K562 (cell line): ENCODE measurements around the gene SFXN5. TPM values are rescaled to one million over a fixed set of nuclear protein-coding genes. Genes with fewer than 3 reads are reported as not detected.

Experiments
- ATAC-seq: fragments of 200-7000 bp; cut with Tn5 transposase; 3 replicates; pipeline ENCODE4 v1.9.1; 2020; ENCODE audit warnings: moderate library complexity
- BruUV-seq: library from RNA; stranded (reverse); fragments of 400-500 nt; replicated peaks from 2 replicates; lab custom pipeline; 2021; lab: Mats Ljungman, UMichigan
- CTCF ChIA-PET: fragments of 300-600 bp; formaldehyde crosslinking; extraction: SDS; loops from one replicate; lab custom pipeline; 2021; ENCODE audit warnings: low intra/inter-chr PET ratio; lab: Yijun Ruan, JAX
- POLR2A ChIA-PET: fragments of 300-600, 350-650 bp; sonication (Branson Sonifier 250); formaldehyde crosslinking; extraction: SDS; loops from one replicate; lab custom pipeline; 2021; ENCODE audit warnings: antibody characterized with exemption, inconsistent platforms; lab: Yijun Ruan, JAX
- DNase-seq, 4 experiments: peaks; one replicate each; pipeline versions ENCODE4 v3.0.0 to v3.0.0-alpha.2; 2011 to 2018; ENCODE audit warnings: low spot score in 3 of 4, mixed read lengths in 3 of 4; ENCODE audit errors: extremely low read depth in 1 of 4
- FAIRE-seq: peaks from 2 replicates; lab custom pipeline; 2011; peaks lifted over from hg19 to GRCh38; lab: Jason Lieb, UNC
- H2AFZ ChIP-seq: 2 replicates; pipeline ENCODE4 v1.6.0; 2011; ENCODE audit warnings: low read depth, low read length, control low read depth, inconsistent platforms
- H3K27ac ChIP-seq: fragments of 200-600 bp; 3 replicates; pipeline ENCODE4 v1.8.0; 2011; ENCODE audit warnings: low read depth, mild to moderate bottlenecking, control low read depth, inconsistent platforms, low read length, moderate library complexity, mixed read lengths; ENCODE audit errors: extremely low read depth
- H3K27me3 ChIP-seq, 2 experiments: fragments of 300-600 bp in 1 of 2; 2 replicates in 1 of 2; 3 replicates in 1 of 2; pipeline versions ENCODE4 v1.6.0 to v1.8.0; 2011; ENCODE audit warnings: inconsistent platforms in 2 of 2, low read length in 2 of 2, mild to moderate bottlenecking in 1 of 2, mixed read lengths in 1 of 2, moderate library complexity in 1 of 2; ENCODE audit not compliant: control insufficient read depth in 2 of 2, insufficient read depth in 2 of 2
- H3K36me3 ChIP-seq: fragments of 300-600 bp; 3 replicates; pipeline ENCODE4 v1.8.0; 2011; ENCODE audit warnings: mild to moderate bottlenecking, low read length, inconsistent platforms; ENCODE audit not compliant: control insufficient read depth, insufficient read depth
- H3K4me1 ChIP-seq, 2 experiments: fragments of 200-600 bp in 1 of 2; replicated peaks in 1 of 2; 2 replicates in 1 of 2; 3 replicates in 1 of 2; pipeline versions ENCODE4 v1.5.1 to v1.8.0; 2011; ENCODE audit warnings: inconsistent platforms in 2 of 2, low read length in 2 of 2, mild to moderate bottlenecking in 1 of 2, mixed read lengths in 1 of 2, moderate library complexity in 1 of 2; ENCODE audit not compliant: control insufficient read depth in 2 of 2, insufficient read depth in 2 of 2
- H3K4me2 ChIP-seq: 2 replicates; pipeline ENCODE4 v1.6.1; 2011; ENCODE audit warnings: low read length, control low read depth, inconsistent platforms, mixed read lengths; ENCODE audit not compliant: insufficient read depth
- H3K4me3 ChIP-seq: fragments of 200-600 bp; sonication (generic), shearing (Covaris generic); 2 replicates; pipeline ENCODE4 v1.5.1; 2016; ENCODE audit warnings: control low read depth, inconsistent platforms
- H3K79me2 ChIP-seq: fragments of 200-600 bp; 3 replicates; pipeline ENCODE4 v1.8.0; 2011; ENCODE audit warnings: low read length, inconsistent platforms; ENCODE audit not compliant: control insufficient read depth, insufficient read depth
- H3K9ac ChIP-seq, 2 experiments: 2 replicates each; pipeline versions ENCODE4 v1.6.0 to v1.6.1; 2011; ENCODE audit warnings: low read depth in 2 of 2, low read length in 2 of 2, control low read depth in 1 of 2, inconsistent platforms in 1 of 2, mild to moderate bottlenecking in 1 of 2, mixed read lengths in 1 of 2; ENCODE audit not compliant: insufficient read depth in 1 of 2
- H3K9me1 ChIP-seq: one replicate; pipeline ENCODE4 v1.6.0; 2011; ENCODE audit warnings: inconsistent platforms, mild to moderate bottlenecking, low read length, moderate library complexity; ENCODE audit not compliant: control insufficient read depth, insufficient read depth
- H3K9me3 ChIP-seq: replicated peaks from 2 replicates; pipeline ENCODE4 v1.5.1; 2011; ENCODE audit warnings: low read depth, low read length, inconsistent platforms; ENCODE audit not compliant: control insufficient read depth, insufficient read depth
- H4K20me1 ChIP-seq: replicated peaks from 2 replicates; pipeline ENCODE4 v1.6.1; 2011; ENCODE audit warnings: low read length, inconsistent platforms, mixed read lengths; ENCODE audit not compliant: control insufficient read depth, insufficient read depth
- ASH1L ChIP-seq: fragments of 450-650 bp; IDR thresholded peaks from 2 replicates; pipeline ENCODE4 v1.6.1; 2018; ENCODE audit warnings: borderline replicate concordance, mild to moderate bottlenecking, low read depth; ENCODE audit not compliant: partially characterized antibody
- C11orf30 ChIP-seq: fragments of 450-650 bp; IDR thresholded peaks from 2 replicates; pipeline ENCODE4 v1.6.1; 2016; ENCODE audit warnings: low read depth, mild to moderate bottlenecking
- CBFB ChIP-seq: sonication (generic); formaldehyde crosslinking; IDR thresholded peaks from 2 replicates; pipeline ENCODE4 v1.4.0; 2020; ENCODE audit warnings: mild to moderate bottlenecking, missing genetic modification reagents
- ELF4 ChIP-seq: fragments of 450-650 bp; formaldehyde crosslinking; IDR thresholded peaks from 2 replicates; pipeline ENCODE4 v1.4.0; 2022; ENCODE audit warnings: missing genetic modification characterization
- ETV6 ChIP-seq, 3 experiments: fragments of 150-350 bp in 1 of 3; sonication (generic) in 1 of 3; formaldehyde crosslinking in 1 of 3; IDR thresholded peaks; 2 replicates each; pipeline versions ENCODE4 v1.6.1 to v1.8.0; 2014 to 2022; ENCODE audit warnings: borderline replicate concordance in 2 of 3, low read depth in 2 of 3, antibody characterized with exemption in 1 of 3, low read length in 1 of 3, mild to moderate bottlenecking in 1 of 3, missing genetic modification reagents in 1 of 3
- GABPB1 ChIP-seq: sonication (generic); formaldehyde crosslinking; IDR thresholded peaks from 2 replicates; pipeline ENCODE4 v1.8.0; 2022; ENCODE audit warnings: mild to moderate bottlenecking, missing genetic modification reagents
- HLTF ChIP-seq: fragments of 450-650 bp; IDR thresholded peaks from 2 replicates; pipeline ENCODE4 v1.6.1; 2016
- KLF13 ChIP-seq: fragments of 450-650 bp; IDR thresholded peaks from 2 replicates; pipeline ENCODE4 v1.6.1; 2016; ENCODE audit warnings: missing genetic modification characterization, low read depth, mild to moderate bottlenecking, missing compliant biosample characterization, moderate library complexity, borderline replicate concordance
- NEUROD1 ChIP-seq: fragments of 150-350 bp; IDR thresholded peaks from 2 replicates; pipeline ENCODE4 v1.6.1; 2014; ENCODE audit warnings: borderline replicate concordance, low read length, low read depth; ENCODE audit not compliant: partially characterized antibody
- PTRF ChIP-seq: fragments of 450-650 bp; IDR thresholded peaks from 2 replicates; pipeline ENCODE4 v1.6.1; 2016; ENCODE audit warnings: mild to moderate bottlenecking, missing genetic modification characterization, missing compliant biosample characterization
- SP2 ChIP-seq: IDR thresholded peaks from 2 replicates; pipeline ENCODE4 v1.6.1; 2011; ENCODE audit warnings: mild to moderate bottlenecking, low read depth, low read length, moderate library complexity; ENCODE audit not compliant: poor library complexity, severe bottlenecking; ENCODE audit errors: extremely low read depth
- ZNF124 ChIP-seq: sonication (generic); formaldehyde crosslinking; IDR thresholded peaks from 2 replicates; pipeline ENCODE4 v1.8.1; 2022; ENCODE audit warnings: missing genetic modification reagents
- ZNF143 ChIP-seq: sonication (generic); formaldehyde crosslinking; IDR thresholded peaks from 2 replicates; pipeline ENCODE4 v1.9.0; 2022; ENCODE audit warnings: mild to moderate bottlenecking, missing genetic modification reagents
- ZNF316 ChIP-seq: fragments of 450-650 bp; IDR thresholded peaks from 2 replicates; pipeline ENCODE4 v1.6.1; 2016
- ZNF707 ChIP-seq: fragments of 250-450 bp; sonication (Bioruptor Pico); conservative IDR thresholded peaks from 2 replicates; pipeline ENCODE4 v1.8.0; 2022; ENCODE audit warnings: inconsistent platforms, mild to moderate bottlenecking, moderate library complexity
- WGBS: fragments of 100-300 bp; shearing (Covaris generic); methylation state at CpG from one replicate; pipeline ENCODE4 v1.1.6; 2016; ENCODE audit warnings: low coverage, mixed read lengths; ENCODE audit not compliant: insufficient coverage; ENCODE audit errors: missing lambda C conversion rate; 5-methylcytosine and 5-hydroxymethylcytosine counted together
- in situ Hi-C: fragments of 300-500 bp; cut with MboI; formaldehyde crosslinking; loops from 4 replicates; pipeline ENCODE4 v1.15.0; 2018; ENCODE audit warnings: inconsistent platforms, mixed read lengths
- intact Hi-C: fragments of 100-400 bp; cut with micrococcal nuclease; formaldehyde crosslinking; loops from 2 replicates; pipeline ENCODE4 v1.14.2; 2022
- polyA plus RNA-seq, 8 experiments: library from polyadenylated mRNA; depleted of rRNA in 4 of 8; stranded (reverse) in 5 of 8; unstranded in 3 of 8; fragments of >200 nt; fragmentation: Nextera tagmentation in 2 of 8; fragmentation: Illumina TruSeq in 1 of 8; extraction: Ambion mirVana in 2 of 8; extraction: Trizol in 1 of 8; gene quantifications; 2 replicates each; pipeline versions ENCODE4 v1.2.1 to v1.2.3, GENCODE V29; 2011 to 2014; ENCODE audit warnings: inconsistent platforms in 1 of 8, missing spikeins in 1 of 8
- total RNA-seq, 7 experiments: library from RNA; depleted of rRNA in 6 of 7; stranded (reverse); fragments of >200 nt in 6 of 7; fragmentation: Illumina TruSeq in 2 of 7; extraction: Trizol in 2 of 7; gene quantifications; 2 replicates each; pipeline versions ENCODE4 v1.2.1 to v1.2.3, GENCODE V29; 2011 to 2021; ENCODE audit warnings: low replicate concordance in 1 of 7

The SFXN5 gene
- total and polyA plus RNA-seq, 9 of the 15 experiments (the other 6 are each of a cell fraction or from before 2014, with no cell fraction given): 8.3 to 22.6 (median 16.0) TPM

- Histone ChIP-seq H3K4me2 (no peak overlapping the region), H3K4me1 (peaks cover 0 to 10% of the 10 kb centered on the region in 2 experiments; a peak in 1 of 5 replicates), H3K4me3 (no peak overlapping the region), H3K9ac (no peak overlapping the region), H3K9me3 (no peaks in the 10 kb centered on the region), H3K27ac (no peak overlapping the region), H3K9me1 (no peaks in the 10 kb centered on the region), H3K27me3 (no peaks in the 10 kb centered on the region)
- no peak for FAIRE-seq
- CTCF ChIA-PET: no interaction called here
- no peak for ATAC-seq
- in situ Hi-C loops: no loop called here
- no peak for DNase-seq
- no TSS peak for BruUV-seq
- no peak for TF ChIP-seq HLTF
- 0 out of 2 replicates have a peak, but pooled peaks have one; percentile 14 for TF ChIP-seq ZNF316
- peak; percentile 19; the same call in 1 of the 2 replicates for TF ChIP-seq C11orf30
- TF ChIP-seq, all 486 proteins: peak for 2
- POLR2A ChIA-PET: interaction anchor here (0.7 kb wide), 2 partner anchors 27 to 306 kb away, joined by 3 read pairs; no protein-coding TSS in a partner anchor
- Histone ChIP-seq H2AFZ (no peak overlapping the region), H3K79me2 (no peaks in the 10 kb centered on the region), H4K20me1 (no peaks in the 10 kb centered on the region), H3K36me3 (no peaks in the 10 kb centered on the region)
- intact Hi-C loops: no loop called here
- WGBS: 64% methylated on average over 6 of the region's 8 CpGs
Measured at GRCh38 chr2:72959554-72959953, 112.0 kb downstream of the SFXN5 start.

- POLR2A ChIA-PET: interaction anchor here (0.7 kb wide), 3 partner anchors 27 to 306 kb away, joined by 3 read pairs; no protein-coding TSS in a partner anchor
- no peak overlapping the region for H3K9ac ChIP-seq
- in situ Hi-C loops: no loop called here
- no peak overlapping the region for H2AFZ ChIP-seq
- H3K4me3 ChIP-seq: no peak overlapping the region
- intact Hi-C loops: no loop called here
- no peaks in the 10 kb centered on the region for H3K36me3 ChIP-seq
- H3K27ac ChIP-seq: no peak overlapping the region
- no peaks in the 10 kb centered on the region for H3K9me3 ChIP-seq
- 67% methylated on average over 11 of the region's 13 CpGs for WGBS
- no TSS peak for BruUV-seq
- H3K79me2 ChIP-seq: no peaks in the 10 kb centered on the region
- CTCF ChIA-PET: no interaction called here
- H3K27me3 ChIP-seq: no peaks in the 10 kb centered on the region
- ATAC-seq (no peak), FAIRE-seq (no peak), DNase-seq (no peak)
- no peaks in the 10 kb centered on the region for H4K20me1 ChIP-seq
- H3K4me2 ChIP-seq: no peak overlapping the region
- no peaks in the 10 kb centered on the region for H3K9me1 ChIP-seq
- H3K4me1 ChIP-seq: peaks cover 0 to 14% of the 10 kb centered on the region in 2 experiments; a peak in 1 of 5 replicates
- no peak for TF ChIP-seq ZNF124 (CRISPR knock-in tag)
- TF ChIP-seq ELF4 (CRISPR knock-in tag): no peak
- no peak for TF ChIP-seq KLF13 (tag)
- TF ChIP-seq ETV6 (IDR thresholded peaks at IDR 0.05; ENCODE audit: borderline replicate concordance in 1 of 2, low read depth in 2 of 2, low read length in 1 of 2): no peak
- TF ChIP-seq ETV6 (CRISPR knock-in tag; IDR thresholded peaks at IDR 0.05; ENCODE audit: borderline replicate concordance): no peak
- no peak for TF ChIP-seq GABPB1
- TF ChIP-seq ZNF143 (CRISPR knock-in tag): no peak
- no peak for TF ChIP-seq SP2
- TF ChIP-seq ASH1L: no peak
- TF ChIP-seq ZNF707: no peak
- TF ChIP-seq PTRF (tag): no peak
- no peak for TF ChIP-seq NEUROD1
- TF ChIP-seq CBFB (CRISPR knock-in tag): no peak
Measured at GRCh38 chr2:72958542-72959385, 112.7 kb downstream of the SFXN5 start.
